ENCODE data around the gene GFOD2. TPM values are rescaled to one million over a fixed set of nuclear protein-coding genes. Genes with fewer than 3 reads are reported as not detected.

Gene GFOD2
- total RNA-seq, 1 experiment from 2014 or later: 19.0 TPM

DNA sequence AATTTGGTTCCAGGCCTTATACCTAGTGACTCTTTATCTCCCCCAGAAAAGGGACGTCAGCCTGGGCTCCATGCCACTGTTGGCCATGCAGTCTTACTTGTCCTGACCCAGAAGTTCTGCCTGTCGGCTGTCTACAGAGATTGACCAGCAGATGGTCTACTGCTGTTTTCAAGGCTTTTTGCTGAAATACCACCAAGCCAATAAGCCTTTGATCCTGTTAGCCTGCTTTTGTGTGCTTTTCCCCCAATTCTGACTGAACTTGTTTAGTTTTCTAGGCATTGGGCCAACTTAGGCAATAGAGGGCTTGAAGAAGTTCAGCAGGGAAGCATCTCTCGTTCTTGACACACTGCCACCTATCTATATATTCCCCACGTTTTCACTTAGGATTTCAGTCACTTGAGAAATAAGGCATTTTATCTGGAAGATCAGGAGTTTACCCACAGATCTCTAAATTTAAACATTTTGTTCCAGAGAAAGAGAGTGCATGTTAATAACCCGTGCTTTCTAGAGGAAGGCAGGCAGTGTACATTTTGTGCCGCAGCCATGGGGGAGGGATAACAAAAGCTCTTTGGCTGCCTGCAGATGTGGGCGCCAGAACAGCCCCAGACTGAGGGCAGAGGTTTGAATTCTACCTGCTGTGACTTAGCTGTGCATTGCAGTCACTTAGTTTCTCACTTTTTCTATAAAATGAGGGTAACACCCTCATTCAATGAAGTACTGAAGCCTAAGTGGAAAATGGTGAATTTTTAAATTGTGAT is 86.5 kb downstream of the GFOD2 start:
- H3K4me1 Mint-ChIP-seq (ENCODE audit: insufficient read depth, unreplicated experiment): no peaks in the 10 kb centered on the region
- H3K36me3 Mint-ChIP-seq (ENCODE audit: insufficient read depth, unreplicated experiment): peaks cover 74% of the 10 kb centered on the region
- no TSS peak for BruUV-seq (replicated peaks)
- no peaks in the 10 kb centered on the region for H3K27me3 Mint-ChIP-seq (ENCODE audit: insufficient read depth, unreplicated experiment)
- no peak overlapping the region for H3K27ac Mint-ChIP-seq (ENCODE audit: low read depth, unreplicated experiment)
- no peak overlapping the region for H3K4me3 Mint-ChIP-seq (ENCODE audit: unreplicated experiment)
- no peaks in the 10 kb centered on the region for H3K9me3 Mint-ChIP-seq (ENCODE audit: unreplicated experiment)
- peak; percentile 18 for DNase-seq (ENCODE audit: unreplicated experiment)
- POLR2A ChIA-PET: no interaction called here
- CTCF ChIA-PET: interaction anchor here (0.6 to 1.2 kb wide), 3 partner anchors 10 to 174 kb away, joined by 4 read pairs; partner anchors contain the start of gene RANBP10
- TF ChIP-seq, protein P1, sequence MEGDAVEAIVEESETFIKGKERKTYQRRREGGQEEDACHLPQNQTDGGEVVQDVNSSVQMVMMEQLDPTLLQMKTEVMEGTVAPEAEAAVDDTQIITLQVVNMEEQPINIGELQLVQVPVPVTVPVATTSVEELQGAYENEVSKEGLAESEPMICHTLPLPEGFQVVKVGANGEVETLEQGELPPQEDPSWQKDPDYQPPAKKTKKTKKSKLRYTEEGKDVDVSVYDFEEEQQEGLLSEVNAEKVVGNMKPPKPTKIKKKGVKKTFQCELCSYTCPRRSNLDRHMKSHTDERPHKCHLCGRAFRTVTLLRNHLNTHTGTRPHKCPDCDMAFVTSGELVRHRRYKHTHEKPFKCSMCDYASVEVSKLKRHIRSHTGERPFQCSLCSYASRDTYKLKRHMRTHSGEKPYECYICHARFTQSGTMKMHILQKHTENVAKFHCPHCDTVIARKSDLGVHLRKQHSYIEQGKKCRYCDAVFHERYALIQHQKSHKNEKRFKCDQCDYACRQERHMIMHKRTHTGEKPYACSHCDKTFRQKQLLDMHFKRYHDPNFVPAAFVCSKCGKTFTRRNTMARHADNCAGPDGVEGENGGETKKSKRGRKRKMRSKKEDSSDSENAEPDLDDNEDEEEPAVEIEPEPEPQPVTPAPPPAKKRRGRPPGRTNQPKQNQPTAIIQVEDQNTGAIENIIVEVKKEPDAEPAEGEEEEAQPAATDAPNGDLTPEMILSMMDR (IDR thresholded peaks at IDR 0.05; ENCODE audit: unreplicated experiment): no peak
- intact Hi-C loops (cut with micrococcal nuclease): no loop called here

DNA sequence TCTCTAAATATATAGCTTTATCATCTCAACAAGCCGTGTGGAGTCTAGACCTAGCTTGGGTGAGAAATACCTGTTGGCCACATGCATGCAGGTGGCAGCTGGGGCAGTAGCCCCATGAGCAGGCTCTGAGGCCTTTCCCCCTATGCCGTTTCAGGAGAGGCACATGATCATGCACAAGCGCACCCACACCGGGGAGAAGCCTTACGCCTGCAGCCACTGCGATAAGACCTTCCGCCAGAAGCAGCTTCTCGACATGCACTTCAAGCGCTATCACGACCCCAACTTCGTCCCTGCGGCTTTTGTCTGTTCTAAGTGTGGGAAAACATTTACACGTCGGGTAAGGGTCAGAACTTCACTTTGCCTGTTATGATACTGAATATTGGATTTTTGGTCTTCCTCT is 90.9 kb downstream of the GFOD2 start:
- Mint-ChIP-seq H3K27ac (ENCODE audit: low read depth, unreplicated experiment) (no peak overlapping the region), H3K4me1 (ENCODE audit: insufficient read depth, unreplicated experiment) (no peaks in the 10 kb centered on the region), H3K4me3 (ENCODE audit: unreplicated experiment) (no peak overlapping the region), H3K36me3 (ENCODE audit: insufficient read depth, unreplicated experiment) (peaks cover 71% of the 10 kb centered on the region), H3K27me3 (ENCODE audit: insufficient read depth, unreplicated experiment) (no peaks in the 10 kb centered on the region), H3K9me3 (ENCODE audit: unreplicated experiment) (no peaks in the 10 kb centered on the region)
- no peak for DNase-seq (ENCODE audit: unreplicated experiment)
- POLR2A ChIA-PET: interaction anchor here (0.7 kb wide), 1 partner anchor 77 kb away, joined by 4 read pairs; no protein-coding TSS in a partner anchor
- TF ChIP-seq, protein P1 (IDR thresholded peaks at IDR 0.05; ENCODE audit: unreplicated experiment): no peak
- no TSS peak for BruUV-seq (replicated peaks)
- CTCF ChIA-PET: interaction anchor here (1.1 to 2.1 kb wide), 2 partner anchors 10 to 81 kb away, joined by 3 to 8 read pairs; no protein-coding TSS in a partner anchor
- intact Hi-C loops (cut with micrococcal nuclease): no loop called here

Other genes starting within 250 kb of the GFOD2 start
- gene ATP6V0D1, start 238.2 kb downstream of the GFOD2 start, total RNA-seq (2022): 50.5 and 50.7 TPM in 2 replicates
- not detected in 2 replicates for gene AGRP, start 235.8 kb downstream of the GFOD2 start, total RNA-seq (2022)
- gene RIPOR1, start 190.5 kb downstream of the GFOD2 start, total RNA-seq (2022): 43.2 and 69.1 TPM in 2 replicates
- 29.7 and 40.6 TPM in 2 replicates for gene CTCF, start 156.8 kb downstream of the GFOD2 start, total RNA-seq (2022)
- 1.6 and 1.9 TPM in 2 replicates for gene CARMIL2, start 74.2 kb downstream of the GFOD2 start, total RNA-seq (2022)
- 26.1 and 33.6 TPM in 2 replicates for gene ACD, start 59.1 kb downstream of the GFOD2 start, total RNA-seq (2022)
- gene PARD6A, start 58.4 kb downstream of the GFOD2 start, total RNA-seq (2022): 3.2 and 4.5 TPM in 2 replicates
- gene ENKD1, start 52.6 kb downstream of the GFOD2 start, total RNA-seq (2022): 12.8 and 14.5 TPM in 2 replicates
- gene C16orf86, start 52.5 kb downstream of the GFOD2 start, total RNA-seq (2022): 0.54 and 0.65 TPM in 2 replicates
- gene RANBP10, start 87.2 kb upstream of the GFOD2 start, total RNA-seq (2022): 17.2 and 21.7 TPM in 2 replicates
- gene TSNAXIP1, start 87.6 kb upstream of the GFOD2 start, total RNA-seq (2022): 1.1 and 1.5 TPM in 2 replicates
- 18.3 and 20.5 TPM in 2 replicates for gene THAP11, start 123.0 kb upstream of the GFOD2 start, total RNA-seq (2022)
- gene NUTF2, start 127.6 kb upstream of the GFOD2 start, total RNA-seq (2022): 133 TPM in 2 replicates
- 30.9 and 35.5 TPM in 2 replicates for gene CENPT, start 128.4 kb upstream of the GFOD2 start, total RNA-seq (2022)
- gene EDC4, start 153.7 kb upstream of the GFOD2 start, total RNA-seq (2022): 50.9 and 51.3 TPM in 2 replicates
- gene NRN1L, start 165.6 kb upstream of the GFOD2 start, total RNA-seq (2022): 0.81 TPM in 1 of 2 replicates, not detected in the other
- 21.7 and 27.9 TPM in 2 replicates for gene PSKH1, start 173.9 kb upstream of the GFOD2 start, total RNA-seq (2022)
- 0.52 and 1.6 TPM in 2 replicates for gene CTRL, start 212.5 kb upstream of the GFOD2 start, total RNA-seq (2022)
- 20.3 and 32.7 TPM in 2 replicates for gene PSMB10, start 217.5 kb upstream of the GFOD2 start, total RNA-seq (2022)
- gene LCAT, start 224.8 kb upstream of the GFOD2 start, total RNA-seq (2022): 35.3 and 44.5 TPM in 2 replicates
- gene SLC12A4, start 249.3 kb upstream of the GFOD2 start, total RNA-seq (2022): 107 TPM in 2 replicates